ENCODE measurements around the gene EFCAB11. TPM values are rescaled to one million over a fixed set of nuclear protein-coding genes. Genes with fewer than 3 reads are reported as not detected.

EFCAB11 gene
- total and polyA plus RNA-seq, 2 experiments from 2014 or later: 7.7 to 24.6 TPM

DNA sequence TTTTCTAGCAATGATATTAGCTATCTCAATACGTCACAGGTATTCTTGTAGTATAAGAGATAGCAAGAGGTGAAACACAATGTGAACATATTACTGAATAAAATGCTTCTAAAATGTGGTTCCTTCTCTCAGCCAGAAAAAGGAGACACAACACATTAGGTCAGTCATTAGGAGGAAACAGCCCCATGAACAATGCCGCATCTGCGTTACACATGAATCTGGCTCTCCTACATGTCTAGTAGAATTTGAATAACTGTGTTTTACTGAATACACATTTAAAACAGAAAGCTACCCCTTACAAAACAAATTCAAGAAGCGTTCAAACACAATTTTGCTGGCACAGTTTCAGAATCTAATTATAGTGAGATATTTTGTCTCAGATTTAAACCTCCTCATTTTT lies 51.6 kb downstream of the EFCAB11 start:
- Mint-ChIP-seq H3K4me3 (no peak overlapping the region), H3K27ac (no peak overlapping the region), H3K9me3 (no peaks in the 10 kb centered on the region), H3K27me3 (ENCODE audit: insufficient read depth, low read depth, poor library complexity) (no peaks in the 10 kb centered on the region), H3K36me3 (ENCODE audit: low read depth) (no peaks in the 10 kb centered on the region), H3K4me1 (peaks cover 26% of the 10 kb centered on the region)
- Histone ChIP-seq H3K79me2 (replicated peaks; ENCODE audit: insufficient read depth) (no peaks in the 10 kb centered on the region), H3K4me1 (ENCODE audit: insufficient read depth) (no peaks in the 10 kb centered on the region), H4K20me1 (replicated peaks; ENCODE audit: insufficient read depth) (no peaks in the 10 kb centered on the region), H3K36me3 (ENCODE audit: insufficient read depth) (no peaks in the 10 kb centered on the region), H3K4me3 (no peak overlapping the region), H3K27ac (ENCODE audit: low read depth) (no peak overlapping the region), H3K27me3 (ENCODE audit: insufficient read depth) (no peaks in the 10 kb centered on the region), H3K4me2 (no peak overlapping the region), H2AFZ (no peak overlapping the region), H3F3A (replicated peaks; ENCODE audit: low read depth) (no peaks in the 10 kb centered on the region), H3K9me2 (ENCODE audit: insufficient read depth) (no peaks in the 10 kb centered on the region)
- TF ChIP-seq, protein P1, sequence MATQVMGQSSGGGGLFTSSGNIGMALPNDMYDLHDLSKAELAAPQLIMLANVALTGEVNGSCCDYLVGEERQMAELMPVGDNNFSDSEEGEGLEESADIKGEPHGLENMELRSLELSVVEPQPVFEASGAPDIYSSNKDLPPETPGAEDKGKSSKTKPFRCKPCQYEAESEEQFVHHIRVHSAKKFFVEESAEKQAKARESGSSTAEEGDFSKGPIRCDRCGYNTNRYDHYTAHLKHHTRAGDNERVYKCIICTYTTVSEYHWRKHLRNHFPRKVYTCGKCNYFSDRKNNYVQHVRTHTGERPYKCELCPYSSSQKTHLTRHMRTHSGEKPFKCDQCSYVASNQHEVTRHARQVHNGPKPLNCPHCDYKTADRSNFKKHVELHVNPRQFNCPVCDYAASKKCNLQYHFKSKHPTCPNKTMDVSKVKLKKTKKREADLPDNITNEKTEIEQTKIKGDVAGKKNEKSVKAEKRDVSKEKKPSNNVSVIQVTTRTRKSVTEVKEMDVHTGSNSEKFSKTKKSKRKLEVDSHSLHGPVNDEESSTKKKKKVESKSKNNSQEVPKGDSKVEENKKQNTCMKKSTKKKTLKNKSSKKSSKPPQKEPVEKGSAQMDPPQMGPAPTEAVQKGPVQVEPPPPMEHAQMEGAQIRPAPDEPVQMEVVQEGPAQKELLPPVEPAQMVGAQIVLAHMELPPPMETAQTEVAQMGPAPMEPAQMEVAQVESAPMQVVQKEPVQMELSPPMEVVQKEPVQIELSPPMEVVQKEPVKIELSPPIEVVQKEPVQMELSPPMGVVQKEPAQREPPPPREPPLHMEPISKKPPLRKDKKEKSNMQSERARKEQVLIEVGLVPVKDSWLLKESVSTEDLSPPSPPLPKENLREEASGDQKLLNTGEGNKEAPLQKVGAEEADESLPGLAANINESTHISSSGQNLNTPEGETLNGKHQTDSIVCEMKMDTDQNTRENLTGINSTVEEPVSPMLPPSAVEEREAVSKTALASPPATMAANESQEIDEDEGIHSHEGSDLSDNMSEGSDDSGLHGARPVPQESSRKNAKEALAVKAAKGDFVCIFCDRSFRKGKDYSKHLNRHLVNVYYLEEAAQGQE (IDR thresholded peaks at IDR 0.05; ENCODE audit: unreplicated experiment): no peak
- TF ChIP-seq JUNB (IDR thresholded peaks at IDR 0.05; ENCODE audit: unreplicated experiment) (no peak), ZNF331 (CRISPR knock-in tag; IDR thresholded peaks at IDR 0.05; ENCODE audit: low read depth) (no peak), NANOG (IDR thresholded peaks at IDR 0.05; ENCODE audit: borderline replicate concordance) (no peak), EZH2phosphoT487 (IDR thresholded peaks at IDR 0.05; ENCODE audit: unreplicated experiment) (no peak), EZH2 (IDR thresholded peaks at IDR 0.05; ENCODE audit: low read depth, unreplicated experiment) (no peak), STAT1 (IDR thresholded peaks at IDR 0.05; ENCODE audit: unreplicated experiment) (no peak), ZNF114 (CRISPR knock-in tag; IDR thresholded peaks at IDR 0.05) (no peak), POLR2AphosphoS5 (IDR thresholded peaks at IDR 0.05; ENCODE audit: low read depth) (no peak), CREB1 (CRISPR knock-in tag; IDR thresholded peaks at IDR 0.05; ENCODE audit: low read depth) (no peak)
- TF ChIP-seq, protein P2, sequence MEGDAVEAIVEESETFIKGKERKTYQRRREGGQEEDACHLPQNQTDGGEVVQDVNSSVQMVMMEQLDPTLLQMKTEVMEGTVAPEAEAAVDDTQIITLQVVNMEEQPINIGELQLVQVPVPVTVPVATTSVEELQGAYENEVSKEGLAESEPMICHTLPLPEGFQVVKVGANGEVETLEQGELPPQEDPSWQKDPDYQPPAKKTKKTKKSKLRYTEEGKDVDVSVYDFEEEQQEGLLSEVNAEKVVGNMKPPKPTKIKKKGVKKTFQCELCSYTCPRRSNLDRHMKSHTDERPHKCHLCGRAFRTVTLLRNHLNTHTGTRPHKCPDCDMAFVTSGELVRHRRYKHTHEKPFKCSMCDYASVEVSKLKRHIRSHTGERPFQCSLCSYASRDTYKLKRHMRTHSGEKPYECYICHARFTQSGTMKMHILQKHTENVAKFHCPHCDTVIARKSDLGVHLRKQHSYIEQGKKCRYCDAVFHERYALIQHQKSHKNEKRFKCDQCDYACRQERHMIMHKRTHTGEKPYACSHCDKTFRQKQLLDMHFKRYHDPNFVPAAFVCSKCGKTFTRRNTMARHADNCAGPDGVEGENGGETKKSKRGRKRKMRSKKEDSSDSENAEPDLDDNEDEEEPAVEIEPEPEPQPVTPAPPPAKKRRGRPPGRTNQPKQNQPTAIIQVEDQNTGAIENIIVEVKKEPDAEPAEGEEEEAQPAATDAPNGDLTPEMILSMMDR (conservative IDR thresholded peaks at IDR 0.05; ENCODE audit: low read depth in 2 of 2): no peak
- TF ChIP-seq, protein P3, sequence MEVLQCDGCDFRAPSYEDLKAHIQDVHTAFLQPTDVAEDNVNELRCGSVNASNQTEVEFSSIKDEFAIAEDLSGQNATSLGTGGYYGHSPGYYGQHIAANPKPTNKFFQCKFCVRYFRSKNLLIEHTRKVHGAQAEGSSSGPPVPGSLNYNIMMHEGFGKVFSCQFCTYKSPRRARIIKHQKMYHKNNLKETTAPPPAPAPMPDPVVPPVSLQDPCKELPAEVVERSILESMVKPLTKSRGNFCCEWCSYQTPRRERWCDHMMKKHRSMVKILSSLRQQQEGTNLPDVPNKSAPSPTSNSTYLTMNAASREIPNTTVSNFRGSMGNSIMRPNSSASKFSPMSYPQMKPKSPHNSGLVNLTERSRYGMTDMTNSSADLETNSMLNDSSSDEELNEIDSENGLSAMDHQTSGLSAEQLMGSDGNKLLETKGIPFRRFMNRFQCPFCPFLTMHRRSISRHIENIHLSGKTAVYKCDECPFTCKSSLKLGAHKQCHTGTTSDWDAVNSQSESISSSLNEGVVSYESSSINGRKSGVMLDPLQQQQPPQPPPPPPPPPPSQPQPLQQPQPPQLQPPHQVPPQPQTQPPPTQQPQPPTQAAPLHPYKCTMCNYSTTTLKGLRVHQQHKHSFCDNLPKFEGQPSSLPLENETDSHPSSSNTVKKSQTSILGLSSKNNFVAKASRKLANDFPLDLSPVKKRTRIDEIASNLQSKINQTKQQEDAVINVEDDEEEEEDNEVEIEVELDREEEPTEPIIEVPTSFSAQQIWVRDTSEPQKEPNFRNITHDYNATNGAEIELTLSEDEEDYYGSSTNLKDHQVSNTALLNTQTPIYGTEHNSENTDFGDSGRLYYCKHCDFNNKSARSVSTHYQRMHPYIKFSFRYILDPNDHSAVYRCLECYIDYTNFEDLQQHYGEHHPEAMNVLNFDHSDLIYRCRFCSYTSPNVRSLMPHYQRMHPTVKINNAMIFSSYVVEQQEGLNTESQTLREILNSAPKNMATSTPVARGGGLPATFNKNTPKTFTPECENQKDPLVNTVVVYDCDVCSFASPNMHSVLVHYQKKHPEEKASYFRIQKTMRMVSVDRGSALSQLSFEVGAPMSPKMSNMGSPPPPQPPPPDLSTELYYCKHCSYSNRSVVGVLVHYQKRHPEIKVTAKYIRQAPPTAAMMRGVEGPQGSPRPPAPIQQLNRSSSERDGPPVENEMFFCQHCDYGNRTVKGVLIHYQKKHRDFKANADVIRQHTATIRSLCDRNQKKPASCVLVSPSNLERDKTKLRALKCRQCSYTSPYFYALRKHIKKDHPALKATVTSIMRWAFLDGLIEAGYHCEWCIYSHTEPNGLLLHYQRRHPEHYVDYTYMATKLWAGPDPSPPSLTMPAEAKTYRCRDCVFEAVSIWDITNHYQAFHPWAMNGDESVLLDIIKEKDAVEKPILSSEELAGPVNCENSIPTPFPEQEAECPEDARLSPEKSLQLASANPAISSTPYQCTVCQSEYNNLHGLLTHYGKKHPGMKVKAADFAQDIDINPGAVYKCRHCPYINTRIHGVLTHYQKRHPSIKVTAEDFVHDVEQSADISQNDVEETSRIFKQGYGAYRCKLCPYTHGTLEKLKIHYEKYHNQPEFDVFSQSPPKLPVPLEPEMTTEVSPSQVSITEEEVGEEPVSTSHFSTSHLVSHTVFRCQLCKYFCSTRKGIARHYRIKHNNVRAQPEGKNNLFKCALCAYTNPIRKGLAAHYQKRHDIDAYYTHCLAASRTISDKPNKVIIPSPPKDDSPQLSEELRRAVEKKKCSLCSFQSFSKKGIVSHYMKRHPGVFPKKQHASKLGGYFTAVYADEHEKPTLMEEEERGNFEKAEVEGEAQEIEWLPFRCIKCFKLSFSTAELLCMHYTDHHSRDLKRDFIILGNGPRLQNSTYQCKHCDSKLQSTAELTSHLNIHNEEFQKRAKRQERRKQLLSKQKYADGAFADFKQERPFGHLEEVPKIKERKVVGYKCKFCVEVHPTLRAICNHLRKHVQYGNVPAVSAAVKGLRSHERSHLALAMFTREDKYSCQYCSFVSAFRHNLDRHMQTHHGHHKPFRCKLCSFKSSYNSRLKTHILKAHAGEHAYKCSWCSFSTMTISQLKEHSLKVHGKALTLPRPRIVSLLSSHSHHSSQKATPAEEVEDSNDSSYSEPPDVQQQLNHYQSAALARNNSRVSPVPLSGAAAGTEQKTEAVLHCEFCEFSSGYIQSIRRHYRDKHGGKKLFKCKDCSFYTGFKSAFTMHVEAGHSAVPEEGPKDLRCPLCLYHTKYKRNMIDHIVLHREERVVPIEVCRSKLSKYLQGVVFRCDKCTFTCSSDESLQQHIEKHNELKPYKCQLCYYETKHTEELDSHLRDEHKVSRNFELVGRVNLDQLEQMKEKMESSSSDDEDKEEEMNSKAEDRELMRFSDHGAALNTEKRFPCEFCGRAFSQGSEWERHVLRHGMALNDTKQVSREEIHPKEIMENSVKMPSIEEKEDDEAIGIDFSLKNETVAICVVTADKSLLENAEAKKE (CRISPR knock-in tag; IDR thresholded peaks at IDR 0.05): no peak
- TF ChIP-seq, protein P4, sequence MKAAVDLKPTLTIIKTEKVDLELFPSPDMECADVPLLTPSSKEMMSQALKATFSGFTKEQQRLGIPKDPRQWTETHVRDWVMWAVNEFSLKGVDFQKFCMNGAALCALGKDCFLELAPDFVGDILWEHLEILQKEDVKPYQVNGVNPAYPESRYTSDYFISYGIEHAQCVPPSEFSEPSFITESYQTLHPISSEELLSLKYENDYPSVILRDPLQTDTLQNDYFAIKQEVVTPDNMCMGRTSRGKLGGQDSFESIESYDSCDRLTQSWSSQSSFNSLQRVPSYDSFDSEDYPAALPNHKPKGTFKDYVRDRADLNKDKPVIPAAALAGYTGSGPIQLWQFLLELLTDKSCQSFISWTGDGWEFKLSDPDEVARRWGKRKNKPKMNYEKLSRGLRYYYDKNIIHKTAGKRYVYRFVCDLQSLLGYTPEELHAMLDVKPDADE (IDR thresholded peaks at IDR 0.05): no peak
- DNase-seq (ENCODE audit: low spot score) (no peak), ATAC-seq (no peak)

Measured in GM23338 (cell line).